Adrenal gland (tissue), 5 donors: ENCODE results near the gene FHL1.

ENCODE experiments used
- CTCF ChIP-seq, 6 experiments: fragments of 450-650 bp in 4 of 6; fragments of 200-600 bp in 2 of 6; sonication (generic) in 1 of 6; IDR thresholded peaks; 1 replicate in 5 of 6; 2 replicates in 1 of 6; pipeline versions ENCODE4 v1.5.1 to v1.8.0; 2016 to 2021; ENCODE audit warnings: antibody characterized with exemption in 6 of 6, mild to moderate bottlenecking in 2 of 6, moderate library complexity in 1 of 6
- POLR2A ChIP-seq, 2 donors: fragments of 450-650 bp; IDR thresholded peaks; one replicate each; pipeline ENCODE4 v1.6.1; 2017; ENCODE audit warnings: antibody characterized with exemption in 2 of 2, mild to moderate bottlenecking in 2 of 2, moderate library complexity in 1 of 2
- donor health status: DM: no; HTN: no; CAD: no.

GRCh38 chrX:136158685-136159084 is 11.4 kb downstream of the FHL1 start:
- TF ChIP-seq POLR2A (IDR thresholded peaks at IDR 0.05) (no peak), CTCF (IDR thresholded peaks at IDR 0.05) (no peak)
